GM18868 (cell line): ENCODE measurements around the gene SNED1.
"Not testable (repeated sequence)": the region's sequence is repeated elsewhere in the genome, so short reads cannot be mapped to it uniquely, and the experiment has no call there.

ENCODE experiments used
- ATAC-seq: cut with Tn5 transposase; IDR thresholded peaks from one replicate; pipeline ENCODE4 v1.9.1; 2021; ENCODE audit warnings: mild to moderate bottlenecking, moderate library complexity; ENCODE audit not compliant: unreplicated experiment

The SNED1 gene

DNA sequence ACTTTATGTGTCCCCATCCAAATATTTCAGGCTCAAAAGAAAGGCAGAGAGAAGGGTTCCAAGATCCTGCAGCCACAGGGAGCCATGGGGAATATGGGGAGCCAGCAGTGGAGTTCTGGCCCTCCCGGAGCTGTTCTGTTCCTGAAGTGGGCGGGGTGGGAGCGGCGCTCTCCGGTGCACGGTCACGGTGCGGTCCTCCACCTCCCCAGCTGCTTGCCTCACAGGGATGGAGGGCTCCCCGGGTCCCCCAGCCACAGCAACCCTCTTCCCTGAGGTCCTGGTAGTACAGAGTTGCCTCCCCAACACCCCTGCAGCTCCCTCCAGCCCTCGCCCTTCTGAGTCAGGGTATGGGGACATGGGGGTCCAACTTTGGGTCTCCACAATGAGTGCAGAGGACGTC is 26.2 kb upstream of the SNED1 start:
- ATAC-seq, result no peak

DNA sequence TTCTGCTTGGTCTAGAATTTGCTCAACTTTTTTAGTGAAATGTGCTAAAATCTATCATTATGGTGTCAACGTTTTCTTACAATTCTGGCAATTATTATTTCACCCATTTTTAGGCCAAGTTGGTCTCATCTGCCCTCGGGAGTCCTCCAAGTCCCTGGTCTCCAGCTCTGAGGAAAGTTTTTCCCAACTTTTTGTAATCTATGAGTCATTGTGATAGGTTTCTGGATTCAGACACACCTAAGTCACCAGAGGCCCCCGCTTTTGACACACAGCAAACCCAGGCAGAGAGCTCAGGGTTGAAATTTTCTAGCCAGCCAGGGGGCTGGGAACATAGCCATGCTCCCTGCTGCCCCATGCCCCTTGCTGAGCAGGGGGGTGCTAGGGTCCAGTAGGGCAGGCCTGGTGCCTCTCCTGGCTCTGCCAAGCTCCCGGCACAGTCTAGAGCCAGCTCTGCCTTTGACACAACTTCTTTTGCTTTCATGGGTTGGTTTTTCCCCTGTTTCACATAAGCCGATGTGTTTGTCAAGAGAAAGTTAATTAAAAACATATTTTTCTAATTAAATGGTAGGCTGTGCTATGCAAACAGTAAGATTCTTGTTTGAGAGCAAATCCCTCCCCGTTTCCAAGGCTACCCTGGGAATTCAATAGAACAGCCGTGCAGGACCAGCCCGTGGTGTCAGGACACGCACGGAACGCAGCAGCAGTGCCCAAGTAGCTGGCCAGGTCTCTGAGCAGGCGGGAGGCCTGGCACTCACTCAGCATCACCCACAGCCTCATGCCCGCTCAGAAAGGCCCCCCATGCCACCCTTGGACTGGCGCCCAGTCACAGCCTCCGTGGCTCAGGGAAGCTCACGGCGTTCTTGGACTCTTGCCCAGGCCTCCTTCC is 25.5 kb upstream of the SNED1 start:
- no peak for ATAC-seq

DNA sequence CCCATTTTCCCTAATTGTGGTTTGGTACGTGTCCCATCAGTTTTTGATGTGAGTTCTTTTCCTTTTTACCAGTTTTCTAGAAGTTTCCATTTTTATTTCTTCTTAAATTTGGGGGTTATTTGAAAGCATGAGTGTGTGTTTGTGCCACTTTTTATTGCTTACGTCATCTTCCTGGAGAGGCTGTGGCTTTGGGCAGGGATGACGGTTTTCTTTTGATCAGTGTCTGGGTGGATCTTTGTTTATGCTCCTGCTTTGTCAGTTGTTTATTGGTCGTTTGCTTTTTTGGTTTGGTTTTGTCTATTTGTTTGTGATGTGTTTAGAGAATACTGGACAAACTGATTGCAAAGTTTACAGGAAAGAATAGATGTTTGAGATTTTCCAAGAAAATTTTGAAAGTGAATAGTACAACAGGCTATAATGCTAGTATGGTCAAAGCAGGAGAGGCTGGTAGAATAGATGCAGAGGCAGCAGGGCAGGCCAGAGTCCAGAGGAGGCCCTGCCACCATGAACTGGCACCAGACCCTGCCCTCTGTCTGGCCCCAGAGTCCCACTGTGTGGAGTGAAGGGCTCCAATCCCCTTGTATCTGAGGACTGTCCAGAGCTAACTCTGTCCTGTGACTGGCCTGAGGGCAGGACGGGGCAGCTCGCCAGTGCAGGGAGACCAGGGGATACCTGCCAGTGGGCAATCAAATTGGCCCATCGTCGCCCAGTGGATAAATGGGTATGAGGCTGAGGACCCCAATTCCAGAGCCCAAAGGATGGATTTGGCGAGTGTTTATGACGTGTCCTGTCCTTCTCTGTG is 23.4 kb upstream of the SNED1 start:
- no peak for ATAC-seq

DNA sequence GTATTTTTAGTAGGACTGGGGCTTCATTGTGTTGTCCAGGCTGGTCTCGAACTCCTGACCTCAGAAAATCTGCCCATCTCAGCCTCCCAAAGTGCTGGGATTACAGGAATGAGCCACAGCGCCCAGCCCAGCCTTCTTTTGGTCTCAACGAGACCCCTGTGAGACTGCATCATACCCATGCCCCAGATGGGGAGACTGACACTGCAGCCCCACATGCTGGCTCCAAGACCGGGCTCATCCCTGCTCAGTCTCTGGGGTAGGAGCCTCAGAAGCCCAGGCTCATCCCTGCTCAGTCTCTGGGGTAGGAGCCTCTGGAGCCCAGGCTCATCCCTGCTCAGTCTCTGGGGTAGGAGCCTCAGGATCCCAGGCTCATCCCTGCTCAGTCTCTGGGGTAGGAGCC is 22.5 kb upstream of the SNED1 start:
- ATAC-seq, result not testable (repeated sequence)

DNA sequence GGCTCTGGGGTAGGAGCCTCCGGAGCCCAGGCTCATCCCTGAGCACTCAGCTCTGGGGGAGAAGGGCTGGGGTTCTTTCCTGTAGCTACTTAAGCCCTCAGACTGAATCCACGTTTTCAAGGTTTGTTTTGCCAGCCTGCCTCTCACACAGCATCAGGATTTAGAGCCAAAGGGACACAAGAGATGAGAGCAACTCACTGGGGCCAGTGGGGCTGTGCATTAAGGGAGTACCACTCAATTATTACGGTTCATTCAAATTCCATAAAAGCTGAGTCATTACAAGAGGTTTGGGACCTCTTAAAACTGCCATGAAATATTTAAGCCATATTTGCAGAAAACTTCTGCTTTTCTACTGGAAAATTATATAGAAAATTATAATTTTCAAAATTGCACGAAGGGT is 17.1 kb upstream of the SNED1 start:
- no peak for ATAC-seq

DNA sequence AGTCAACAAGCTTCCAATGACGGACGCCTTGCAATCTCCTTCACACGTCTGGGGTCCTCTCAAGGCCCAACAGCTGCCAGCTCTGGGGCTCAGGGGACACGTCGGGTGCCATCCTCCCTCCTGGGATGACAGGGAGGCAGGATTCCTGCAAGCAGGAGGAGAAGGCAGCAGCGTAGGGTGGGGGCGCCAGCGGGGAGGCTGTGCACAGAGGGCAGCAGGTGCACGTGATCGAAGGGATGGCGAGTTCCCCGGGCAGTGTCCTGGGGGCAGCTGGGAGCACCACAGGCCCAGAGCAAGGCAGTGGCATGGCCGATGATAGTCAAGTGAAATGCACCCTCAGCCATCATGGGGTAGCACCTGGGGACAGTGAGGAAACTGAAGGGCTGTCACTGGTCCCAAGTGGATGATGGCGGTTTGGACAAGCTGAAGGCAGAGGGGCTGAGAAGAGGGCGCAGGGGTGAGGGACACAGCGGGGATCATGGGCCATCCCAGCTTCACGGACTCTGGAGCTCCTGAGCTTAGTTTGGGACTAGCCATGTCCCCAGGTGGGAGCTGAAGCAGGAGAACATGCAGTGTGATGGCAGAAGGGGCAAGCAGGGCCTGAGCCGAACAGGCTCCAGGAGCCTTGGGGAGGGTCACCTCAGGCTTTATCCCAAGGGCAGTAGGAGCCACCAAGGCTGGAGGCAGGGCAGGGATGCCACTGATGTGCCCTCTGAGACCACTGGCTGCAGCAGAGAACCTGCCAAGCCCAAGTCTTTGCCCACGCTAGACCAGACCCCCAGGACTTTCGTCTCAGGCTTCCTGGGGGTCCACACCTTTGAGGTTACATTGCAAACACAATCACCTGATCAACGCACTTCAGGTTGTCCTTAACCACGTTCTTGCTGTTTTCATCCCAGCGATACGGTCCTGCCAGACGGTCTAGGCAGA is 16.3 kb upstream of the SNED1 start:
- no peak for ATAC-seq

DNA sequence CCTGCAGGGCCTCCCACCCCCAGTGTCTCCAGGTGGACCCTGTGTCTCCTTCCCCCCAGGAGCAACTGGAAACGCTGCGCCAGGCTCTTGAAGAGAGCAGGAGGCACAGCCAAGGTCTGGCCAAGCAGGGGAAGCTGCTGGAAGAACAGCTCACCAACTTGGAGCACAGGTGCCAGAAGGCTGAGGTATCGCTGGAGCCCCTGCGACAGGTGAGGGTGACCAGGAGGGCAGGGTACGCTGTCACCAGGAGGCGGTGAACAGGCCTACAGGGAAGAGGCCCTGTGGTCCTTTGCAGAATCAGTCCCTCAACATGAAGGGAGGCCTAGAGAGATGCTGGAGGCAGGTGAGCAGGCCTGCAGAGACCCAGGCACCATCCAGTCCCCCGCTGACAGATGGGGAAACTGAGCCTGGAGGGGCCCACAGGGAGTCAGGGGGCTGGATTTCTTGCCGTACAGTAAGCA is 15.6 kb upstream of the SNED1 start:
- no peak for ATAC-seq

DNA sequence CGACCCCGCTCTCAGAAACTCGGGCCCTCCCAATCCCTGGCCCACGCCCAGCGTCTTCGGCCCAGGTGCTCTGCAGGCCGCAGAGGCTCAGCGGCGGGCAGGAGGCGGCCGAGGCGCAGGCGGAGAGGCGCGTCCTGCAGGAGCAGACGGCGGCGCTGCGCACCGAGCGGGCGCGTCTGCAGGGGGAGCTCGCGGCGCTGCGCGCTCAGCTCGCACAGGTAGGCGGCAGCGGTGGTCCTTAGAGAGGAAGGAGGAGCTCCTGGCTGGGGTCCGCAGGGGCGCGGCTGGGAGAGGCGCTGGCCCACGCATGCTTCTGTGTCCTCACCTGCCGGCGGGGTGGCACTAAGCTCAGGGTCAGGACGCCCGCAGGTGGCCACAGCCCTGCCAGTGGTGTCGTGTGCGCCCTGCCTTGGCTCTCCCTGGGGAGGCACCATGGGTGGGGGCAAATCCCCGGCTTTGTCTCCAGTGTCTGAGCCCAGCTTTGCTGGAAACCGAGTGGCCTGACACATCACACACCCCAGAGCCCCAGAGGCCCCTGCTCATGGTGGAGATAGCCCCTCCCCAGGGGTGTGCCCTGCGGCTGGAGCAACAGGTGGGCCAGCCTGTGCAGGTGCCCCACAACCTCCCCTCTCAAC is 14.9 kb upstream of the SNED1 start:
- ATAC-seq, result no peak

DNA sequence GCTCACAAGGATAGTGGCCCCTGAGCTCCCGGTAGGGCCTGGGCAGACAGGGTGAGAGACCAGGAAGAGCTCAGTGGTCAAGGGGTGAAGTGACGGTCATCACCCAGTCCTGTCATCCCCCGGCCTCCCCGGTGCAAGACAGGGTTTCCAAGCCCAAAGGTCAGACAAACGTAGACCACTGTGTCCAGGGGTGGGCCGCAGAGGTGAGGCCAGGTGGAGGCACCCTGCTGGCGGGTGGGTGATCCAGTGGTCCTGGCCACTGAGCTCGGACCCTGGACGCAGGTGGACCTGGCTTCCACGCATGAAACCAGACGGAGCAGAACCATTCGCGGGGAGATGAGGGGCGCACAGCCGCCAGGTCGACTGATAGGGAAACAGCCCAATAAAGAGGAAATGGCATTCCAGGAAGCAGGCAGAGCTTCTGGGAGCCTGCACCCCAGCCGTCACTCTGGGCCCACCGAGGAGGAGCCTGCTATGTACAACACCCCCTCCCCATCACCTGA is 14.4 kb upstream of the SNED1 start:
- ATAC-seq, result no peak

DNA sequence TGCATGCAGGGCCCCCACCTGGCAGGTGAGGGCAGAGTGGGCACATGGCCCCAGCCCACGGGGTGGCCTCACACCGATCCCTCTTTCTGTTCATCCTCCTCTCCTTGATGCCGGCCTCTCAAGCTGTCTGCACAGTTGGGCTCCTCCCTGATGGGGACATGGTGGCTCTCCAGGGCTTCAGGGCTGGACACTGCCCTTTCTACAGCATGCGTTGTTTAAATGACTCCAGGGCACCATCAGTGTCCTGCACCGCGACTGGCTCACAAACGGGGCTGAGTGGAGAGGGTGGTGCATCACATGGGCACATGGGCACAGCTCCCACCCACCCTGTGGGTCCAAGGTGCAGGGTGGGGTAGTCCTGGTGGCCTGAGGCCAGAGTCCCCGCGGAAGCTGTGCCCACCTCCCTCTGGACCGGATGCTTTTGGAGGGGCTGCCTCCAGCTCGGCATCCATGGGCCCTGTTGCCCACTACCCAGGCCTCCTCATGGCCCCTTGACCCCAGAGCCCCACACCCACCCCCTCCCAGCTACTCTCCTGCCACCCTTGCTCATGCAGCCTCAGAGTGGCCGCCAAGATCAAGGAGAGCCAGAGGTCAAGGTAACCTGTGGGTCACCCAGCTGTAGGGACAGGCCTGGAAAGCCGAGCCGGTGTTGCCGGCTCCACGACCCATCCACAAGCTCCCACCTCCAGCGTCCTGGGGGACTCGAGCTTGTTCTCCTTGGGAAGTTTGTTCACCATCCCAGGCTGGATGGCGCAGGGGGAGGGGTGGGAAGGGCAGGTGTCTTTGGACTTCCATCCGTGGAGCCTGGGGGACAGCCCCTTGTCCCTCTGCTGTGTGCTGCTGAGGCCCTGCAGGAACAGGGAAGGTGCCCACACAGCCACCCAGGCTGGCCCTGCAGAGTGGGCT is 12.3 kb upstream of the SNED1 start:
- no peak for ATAC-seq

DNA sequence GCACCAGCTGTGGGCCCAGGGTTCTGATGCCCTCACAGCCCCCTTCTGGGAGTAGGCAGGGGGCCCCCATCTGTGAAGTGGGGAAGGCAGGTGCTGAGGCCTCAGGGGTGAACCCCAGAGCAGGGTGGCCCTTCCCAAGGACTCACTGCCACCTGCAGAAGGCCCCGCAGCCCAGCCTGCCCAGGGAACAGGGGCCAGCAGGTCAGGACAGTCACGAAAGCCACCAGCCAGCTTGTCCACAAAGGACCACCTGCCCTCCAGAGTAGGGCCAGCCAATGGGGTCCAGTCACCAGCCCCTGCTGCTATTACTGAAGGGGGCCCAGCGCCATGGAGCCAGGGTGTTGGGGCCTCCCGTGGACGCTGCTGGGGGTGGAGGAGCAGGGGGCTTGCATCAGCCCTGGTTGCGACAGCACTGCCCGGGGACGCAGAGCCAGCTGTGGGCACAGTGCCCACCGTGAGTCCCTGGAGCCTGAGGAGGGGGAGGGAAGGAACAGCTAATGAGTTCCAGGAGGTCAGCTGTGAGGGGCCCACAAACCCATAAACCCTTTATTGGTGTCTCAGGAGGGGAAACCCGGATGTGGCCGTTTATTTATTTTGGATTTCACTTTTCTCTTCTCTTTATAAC is 11.5 kb upstream of the SNED1 start:
- no peak for ATAC-seq

DNA sequence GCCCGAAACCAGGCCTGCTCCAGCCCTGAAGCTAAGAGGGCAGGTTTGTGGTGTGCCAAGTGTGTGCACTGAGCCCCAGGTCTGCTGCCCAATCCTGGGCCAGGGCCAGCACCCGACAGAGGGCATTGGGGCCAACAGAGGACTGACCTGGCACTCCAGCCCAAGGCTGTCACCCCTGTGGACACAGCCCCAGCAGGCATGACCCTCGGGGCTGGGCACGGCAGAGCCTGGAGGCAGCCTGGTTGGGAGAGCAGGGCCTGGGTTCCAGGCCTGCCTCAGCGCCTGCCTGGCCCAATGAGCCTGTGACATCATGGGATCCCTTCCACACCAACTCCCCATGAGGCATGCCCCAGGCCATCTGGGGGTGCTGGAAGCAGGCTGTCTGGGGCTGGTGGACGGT is 10.8 kb upstream of the SNED1 start:
- no peak for ATAC-seq

DNA sequence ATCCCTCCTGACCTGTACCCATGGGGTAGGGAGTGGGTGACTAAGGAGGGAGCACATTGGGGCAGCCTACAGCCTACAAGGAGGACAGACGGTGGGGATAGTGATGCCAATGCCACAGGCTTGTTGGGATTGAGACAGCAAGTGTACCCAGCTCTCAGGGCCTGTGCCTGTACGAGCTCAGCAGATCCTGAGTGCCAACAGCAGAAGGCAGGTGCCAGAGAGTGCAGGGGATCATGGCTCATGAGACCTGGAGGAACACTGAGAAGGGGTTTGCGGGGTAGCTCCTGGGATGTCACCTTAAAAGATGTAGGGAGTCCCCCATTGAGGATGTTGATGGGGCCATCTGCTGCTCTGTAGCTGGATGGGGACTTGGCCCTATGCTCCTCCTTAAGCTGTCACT is 10.3 kb upstream of the SNED1 start:
- no peak for ATAC-seq

DNA sequence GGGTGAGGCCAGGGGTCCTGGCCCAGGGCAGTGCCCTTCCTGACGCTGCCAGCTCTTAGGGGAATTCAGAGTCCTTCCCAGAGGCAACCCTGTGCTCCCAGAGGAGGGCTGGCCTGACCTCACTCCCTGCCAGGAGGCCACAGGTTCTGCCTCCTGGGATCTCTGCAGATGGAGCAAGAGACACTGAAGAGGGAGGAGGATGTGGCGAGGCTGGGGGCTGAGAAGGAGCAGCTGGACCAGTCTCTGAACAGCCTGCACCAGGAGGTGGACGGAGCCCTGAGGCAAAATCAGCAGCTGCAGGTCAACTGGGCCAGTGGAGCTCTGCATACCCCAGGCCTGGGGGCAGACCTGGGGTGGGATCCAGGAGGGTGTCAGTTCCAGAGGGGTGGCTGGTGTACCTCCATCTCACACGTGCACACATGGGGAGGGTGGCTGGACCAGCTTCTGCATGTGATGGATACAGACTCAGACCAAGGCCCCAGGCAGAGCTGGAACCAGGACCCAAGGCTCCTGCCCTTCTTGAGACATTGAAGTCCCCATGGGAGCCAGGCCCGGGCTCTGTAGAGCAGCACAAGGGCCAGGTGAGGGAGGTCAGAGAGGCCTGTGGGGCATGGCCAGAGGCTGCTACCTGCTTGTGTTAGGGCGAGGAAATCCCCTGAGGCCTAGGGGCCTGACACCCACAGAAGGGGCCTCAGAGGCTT is 9.7 kb upstream of the SNED1 start:
- ATAC-seq, result no peak

DNA sequence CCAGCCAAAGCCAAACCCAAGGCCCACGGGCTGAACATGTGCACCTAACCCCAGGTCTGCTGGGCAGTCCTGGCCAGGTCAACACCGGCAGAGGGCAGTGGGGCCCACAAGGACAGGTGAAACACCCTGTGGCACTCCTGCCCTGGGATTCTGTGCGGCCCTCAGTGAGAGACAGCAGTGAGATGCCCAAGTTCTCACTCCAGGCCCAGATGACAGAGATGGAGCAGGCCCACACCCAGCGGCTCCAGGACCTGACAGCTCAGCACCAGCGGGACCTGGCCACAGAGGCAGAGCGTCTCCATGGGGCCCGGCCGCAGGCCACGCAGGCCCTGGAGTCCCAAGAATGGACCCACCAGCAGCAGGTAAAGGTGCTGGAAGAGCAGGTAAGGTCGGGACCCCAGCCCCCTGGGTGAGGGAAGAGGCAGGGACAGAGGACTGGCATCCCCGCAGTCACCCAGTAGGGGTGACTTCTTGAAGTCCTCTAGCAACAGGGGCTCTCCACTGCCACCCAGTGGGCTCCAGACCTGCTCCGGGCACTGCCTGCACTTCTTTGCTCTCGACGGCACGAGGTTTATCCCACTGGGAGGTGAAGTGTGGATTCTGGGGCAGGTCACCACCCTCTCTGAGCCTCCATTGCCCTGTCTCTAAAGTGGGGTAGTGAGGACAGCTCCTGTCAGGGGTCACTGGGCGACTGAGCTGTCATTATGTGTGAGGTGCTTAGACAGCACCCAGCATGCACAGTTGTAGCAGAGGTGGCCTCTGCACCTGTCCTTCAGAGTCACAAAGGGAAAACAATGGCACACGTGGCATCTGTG is 8.8 kb upstream of the SNED1 start:
- no peak for ATAC-seq

DNA sequence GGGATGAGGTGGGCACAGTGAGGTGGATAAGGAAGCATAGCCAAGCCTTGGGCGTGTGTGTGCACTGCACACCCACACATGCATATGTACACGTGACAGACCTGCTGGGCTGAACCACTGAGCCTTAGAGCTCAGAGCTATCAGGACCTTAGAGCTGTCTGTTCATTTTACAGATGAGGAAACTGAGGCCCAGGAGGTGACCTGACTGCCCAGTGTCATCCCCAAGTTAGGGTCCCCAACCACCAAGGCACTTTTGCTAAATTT is 8.2 kb upstream of the SNED1 start:
- no peak for ATAC-seq

DNA sequence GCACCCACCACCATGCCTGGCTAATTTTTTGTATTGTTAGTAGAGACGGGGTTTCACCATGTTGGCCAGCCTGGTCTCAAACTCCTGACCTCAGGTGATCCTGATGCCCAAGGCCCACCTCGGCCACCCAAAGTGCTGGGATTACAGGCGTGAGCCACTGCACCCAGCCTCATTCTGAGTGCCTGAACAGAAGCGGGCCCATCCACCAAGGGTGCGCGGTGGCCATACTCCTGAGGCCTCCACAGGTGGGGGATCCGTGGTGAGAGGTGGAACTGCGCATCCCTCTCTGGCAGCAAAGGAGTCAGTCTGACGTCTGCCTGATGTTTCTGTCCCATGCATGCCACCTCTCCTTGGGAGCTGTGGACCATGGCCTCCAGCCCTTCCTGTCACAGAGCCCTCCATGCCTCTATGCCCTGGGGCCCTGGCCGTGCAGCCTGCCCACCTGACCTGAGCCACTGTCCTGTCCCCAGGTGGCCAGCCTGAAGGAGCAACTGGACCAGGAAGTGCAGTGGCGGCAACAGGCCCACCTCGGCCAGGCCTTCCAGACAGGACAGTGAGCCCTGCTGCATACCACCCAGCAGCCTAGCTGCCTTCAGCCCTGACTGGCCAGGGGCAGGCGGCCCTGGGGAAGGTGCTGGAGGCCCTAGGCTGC is 7.6 kb upstream of the SNED1 start:
- no peak for ATAC-seq
